Stimulated activated naive CD8-positive, alpha-beta T cell treated with anti-CD3 and anti-CD28 coated beads, Interleukin-15, amount 100 ng/mL, for 72 hours (primary cell): ENCODE measurements around the gene CXCL10.
"Not testable (repeated sequence)": the region's sequence is repeated elsewhere in the genome, so short reads cannot be mapped to it uniquely, and the experiment has no call there.

ENCODE experiments used
- ATAC-seq: fragments of 150-1000 bp; cut with Tn5 transposase; 2 replicates; pipeline ENCODE4 v1.10.0; 2021; ENCODE audit warnings: mild to moderate bottlenecking, moderate library complexity
- DNase-seq, 2 donors: peaks; one replicate each; pipeline ENCODE4 v3.0.0; 2021 to 2022
- H3K27ac Mint-ChIP-seq, 2 donors: one replicate each; pipeline ENCODE4 v1.8.0; 2022; ENCODE audit warnings: mild to moderate bottlenecking in 2 of 2, mixed read lengths in 2 of 2, moderate library complexity in 2 of 2
- H3K27me3 Mint-ChIP-seq: one replicate; pipeline ENCODE4 v1.8.0; 2022; ENCODE audit warnings: mixed read lengths
- H3K4me1 Mint-ChIP-seq: one replicate; pipeline ENCODE4 v1.8.0; 2022; ENCODE audit warnings: mild to moderate bottlenecking, mixed read lengths
- H3K4me3 Mint-ChIP-seq, 2 donors: one replicate each; pipeline ENCODE4 v1.8.0; 2022; ENCODE audit warnings: mild to moderate bottlenecking in 2 of 2, mixed read lengths in 2 of 2, moderate library complexity in 1 of 2
- H3K9me3 Mint-ChIP-seq, 2 donors: one replicate each; pipeline ENCODE4 v1.8.0; 2022; ENCODE audit warnings: mixed read lengths in 2 of 2

CXCL10 gene

DNA sequence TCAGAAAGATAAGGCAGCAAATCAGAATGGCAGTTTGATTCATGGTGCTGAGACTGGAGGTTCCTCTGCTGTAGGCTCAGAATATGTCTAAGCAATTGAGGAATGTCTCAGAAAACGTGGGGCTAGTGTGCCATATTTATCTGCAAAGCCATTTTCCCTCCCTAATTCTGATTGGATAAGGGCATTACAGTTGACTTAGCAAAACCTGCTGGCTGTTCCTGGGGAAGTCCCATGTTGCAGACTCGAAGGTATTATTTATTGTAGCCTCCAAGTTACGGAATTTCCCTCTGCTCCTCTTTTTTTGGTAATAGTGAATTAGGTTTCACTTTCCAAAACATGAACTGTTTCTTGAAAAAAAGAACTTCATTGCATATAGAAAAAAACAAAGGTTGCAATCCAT, at the start of gene CXCL10:
CXCL10 (minus strand) TSS at position 109 of the 400 bp plus-strand sequence; CDS start at position 43, 66 bp downstream.
- H3K4me3 Mint-ChIP-seq = peak within 1 kb of the TSS in 1 of 2 donors; percentile 21
- H3K27ac Mint-ChIP-seq = peak within 1 kb of the TSS; percentile 7 to 10
- ATAC-seq (no peak), DNase-seq (no peak)
- peaks cover 14% of the 10 kb centered on the region for H3K4me1 Mint-ChIP-seq
- peaks cover 11% of the 10 kb centered on the region for H3K27me3 Mint-ChIP-seq
- H3K9me3 Mint-ChIP-seq = no peaks in the 10 kb centered on the region

DNA sequence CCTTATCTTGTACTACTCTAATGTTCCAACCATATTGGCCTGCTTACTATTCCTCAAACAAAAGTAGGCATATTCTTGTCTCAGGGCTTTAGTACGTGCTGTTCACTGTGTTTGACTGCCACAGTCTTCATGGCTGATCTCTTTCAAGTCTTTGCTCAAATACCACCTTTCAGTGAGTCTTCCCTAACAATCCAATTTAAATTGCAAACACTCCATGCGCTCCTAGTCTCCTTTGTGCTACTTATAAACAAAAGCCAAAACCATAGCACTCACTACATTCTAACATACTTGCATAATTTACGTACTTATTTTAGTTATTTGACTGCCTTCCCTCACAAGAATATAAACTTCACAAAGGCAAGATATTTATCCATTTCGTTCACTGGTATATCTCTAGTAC, 49.5 kb upstream of the CXCL10 start:
- H3K4me1 Mint-ChIP-seq = no peaks in the 10 kb centered on the region
- ATAC-seq (no peak), DNase-seq (no peak)
- no peaks in the 10 kb centered on the region for H3K9me3 Mint-ChIP-seq
- no peaks in the 10 kb centered on the region for H3K27me3 Mint-ChIP-seq
- H3K27ac Mint-ChIP-seq = no peak overlapping the region
- H3K4me3 Mint-ChIP-seq = no peak overlapping the region

DNA sequence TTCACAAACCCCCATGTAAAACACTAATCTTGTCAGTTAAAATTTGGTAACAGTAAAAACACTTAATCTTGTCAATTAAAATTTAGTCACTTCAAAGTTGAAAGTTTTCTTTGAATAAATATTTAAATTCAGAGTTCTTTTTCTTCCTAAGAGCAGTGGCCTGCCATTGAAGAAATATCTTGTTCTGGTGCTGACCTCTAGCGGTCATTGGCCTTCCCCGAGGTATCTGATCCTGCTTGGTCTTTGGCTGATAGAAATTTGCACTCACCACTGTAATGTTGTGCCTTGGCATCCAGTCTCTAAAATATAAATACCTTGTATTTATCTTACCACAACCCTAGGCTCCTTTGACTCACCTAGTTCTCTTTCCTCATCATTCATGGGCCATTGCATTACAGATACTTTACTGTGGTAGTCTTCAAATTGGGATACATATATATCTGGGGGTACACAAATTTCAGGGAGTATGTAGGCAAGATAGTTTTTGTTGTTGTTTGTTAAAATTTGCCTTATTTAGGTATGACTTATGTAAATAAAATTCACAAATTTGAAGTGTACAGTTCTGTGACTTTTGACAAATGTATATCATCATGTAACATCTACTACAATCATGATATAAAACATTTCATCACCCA, 44.5 kb upstream of the CXCL10 start:
- peak; percentile 92 for ATAC-seq
- no peaks in the 10 kb centered on the region for H3K4me1 Mint-ChIP-seq
- no peak overlapping the region for H3K4me3 Mint-ChIP-seq
- DNase-seq = peak; percentile 57 to 69
- H3K27me3 Mint-ChIP-seq = peaks cover 7% of the 10 kb centered on the region
- H3K27ac Mint-ChIP-seq = no peak overlapping the region
- H3K9me3 Mint-ChIP-seq = no peaks in the 10 kb centered on the region

DNA sequence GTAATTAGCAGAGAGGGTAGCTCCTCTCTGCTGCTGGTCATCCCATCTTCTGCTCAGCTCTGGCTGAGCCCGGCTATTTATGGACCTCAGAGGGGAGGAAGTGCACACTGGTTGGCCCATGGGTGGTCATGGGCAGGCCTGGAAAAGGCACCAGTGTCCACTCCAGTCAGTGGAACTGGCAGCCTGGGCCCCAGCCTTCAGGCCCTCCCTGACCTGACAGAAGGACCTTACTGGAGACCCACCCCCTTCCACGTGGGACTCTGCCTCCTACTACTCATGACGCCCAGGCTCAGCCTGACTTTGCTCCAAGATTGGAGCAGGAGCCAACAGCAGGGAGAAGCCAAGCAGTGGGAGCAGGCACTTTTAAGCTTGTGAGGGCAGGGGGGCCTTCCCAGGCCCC, 43.2 kb upstream of the CXCL10 start:
- Mint-ChIP-seq H3K4me3 (no peak overlapping the region), H3K27ac (no peak overlapping the region), H3K9me3 (no peaks in the 10 kb centered on the region), H3K27me3 (peaks cover 11% of the 10 kb centered on the region), H3K4me1 (peaks cover 6% of the 10 kb centered on the region)
- ATAC-seq = no peak
- no peak for DNase-seq

DNA sequence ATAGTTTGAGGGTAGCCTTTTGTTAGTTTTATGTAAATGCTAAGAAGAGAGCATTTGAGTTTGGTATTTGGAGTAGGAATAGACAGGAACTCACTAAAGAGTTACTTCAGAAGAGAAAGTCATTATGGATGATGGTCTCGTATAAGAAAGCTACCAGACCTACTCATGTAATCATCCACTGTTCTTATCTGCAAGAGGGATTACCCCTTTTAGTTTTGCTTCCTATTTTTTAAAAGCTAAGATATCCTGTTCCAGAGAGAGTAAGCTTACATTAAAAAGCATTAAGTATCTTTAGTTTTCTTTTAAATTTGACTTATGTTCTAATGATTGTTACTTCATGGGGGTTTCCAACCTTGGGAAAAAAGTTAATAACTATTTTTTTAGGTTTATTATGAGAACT, 38.7 kb upstream of the CXCL10 start:
- peaks cover 18% of the 10 kb centered on the region for H3K27me3 Mint-ChIP-seq
- ATAC-seq (no peak), DNase-seq (no peak)
- peaks cover 43% of the 10 kb centered on the region for H3K4me1 Mint-ChIP-seq
- H3K27ac Mint-ChIP-seq = no peak overlapping the region
- H3K4me3 Mint-ChIP-seq = no peak overlapping the region
- H3K9me3 Mint-ChIP-seq = no peaks in the 10 kb centered on the region

DNA sequence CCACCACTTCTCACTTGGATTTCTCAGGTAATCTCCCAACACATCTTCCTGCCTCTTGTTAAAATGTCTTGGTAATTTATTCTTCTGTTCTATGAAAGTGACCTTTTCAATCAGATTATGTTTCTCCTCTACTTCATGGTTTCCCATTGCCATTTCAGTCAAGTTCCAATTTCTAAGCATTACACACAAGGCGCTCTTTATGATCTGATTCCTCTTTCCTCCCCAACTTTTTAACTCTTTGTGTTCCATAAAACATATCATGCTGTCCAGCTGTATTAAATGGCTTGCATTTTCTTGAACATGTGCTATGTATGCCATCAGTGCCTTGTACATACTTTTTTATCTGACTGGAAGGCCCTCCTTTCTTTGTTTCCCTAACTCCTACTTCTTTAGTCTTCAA, 38.1 kb upstream of the CXCL10 start:
- Mint-ChIP-seq H3K9me3 (no peaks in the 10 kb centered on the region), H3K27ac (no peak overlapping the region), H3K4me3 (no peak overlapping the region), H3K27me3 (peaks cover 21% of the 10 kb centered on the region), H3K4me1 (peaks cover 43% of the 10 kb centered on the region)
- DNase-seq (no peak), ATAC-seq (no peak)

DNA sequence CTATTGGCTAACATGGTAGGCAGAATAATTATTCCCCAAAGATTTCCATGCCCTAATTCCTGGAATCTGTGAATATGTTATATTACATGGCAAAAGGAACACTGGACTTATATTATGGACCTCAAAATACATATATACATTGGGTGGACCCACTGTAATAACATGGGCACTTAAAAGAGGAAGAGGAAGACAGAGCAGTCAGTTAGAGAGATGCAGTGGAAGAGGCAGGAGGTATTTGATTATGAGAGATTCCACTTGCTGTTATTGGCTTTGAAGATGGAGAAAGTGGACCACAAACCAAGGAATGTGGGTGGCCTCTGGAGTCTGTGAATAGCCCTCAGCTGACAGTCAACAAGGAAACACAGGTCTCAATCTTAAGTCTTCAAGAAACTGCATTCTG, 37.2 kb upstream of the CXCL10 start:
- no peak overlapping the region for H3K27ac Mint-ChIP-seq
- peaks cover 23% of the 10 kb centered on the region for H3K27me3 Mint-ChIP-seq
- H3K9me3 Mint-ChIP-seq = no peaks in the 10 kb centered on the region
- ATAC-seq (no peak), DNase-seq (no peak)
- H3K4me3 Mint-ChIP-seq = no peak overlapping the region
- peaks cover 46% of the 10 kb centered on the region for H3K4me1 Mint-ChIP-seq

DNA sequence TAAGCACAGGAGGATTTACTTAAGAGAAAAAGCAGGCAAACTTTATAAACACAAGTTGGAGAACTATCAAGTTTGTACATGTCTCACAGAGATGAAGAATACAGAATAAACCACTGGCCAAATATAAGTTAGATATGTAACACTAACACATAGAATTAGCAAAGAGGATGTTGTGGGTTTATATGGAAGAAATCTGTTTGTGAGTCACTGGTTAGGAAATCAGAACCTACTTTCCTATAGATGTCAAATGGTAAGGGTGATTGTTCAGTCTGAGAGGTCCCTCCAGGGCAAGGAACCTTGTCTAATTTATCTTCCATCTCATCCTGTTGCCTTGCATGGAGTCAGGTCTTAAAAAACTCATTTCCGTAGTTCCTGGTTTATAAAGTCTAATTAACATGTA, 36.5 kb upstream of the CXCL10 start:
- Mint-ChIP-seq H3K4me1 (peaks cover 54% of the 10 kb centered on the region), H3K27me3 (peaks cover 31% of the 10 kb centered on the region), H3K9me3 (no peaks in the 10 kb centered on the region), H3K27ac (no peak overlapping the region), H3K4me3 (peak overlapping the region in 1 of 2 donors; percentile 12)
- DNase-seq = no peak
- peak; percentile 60 for ATAC-seq

DNA sequence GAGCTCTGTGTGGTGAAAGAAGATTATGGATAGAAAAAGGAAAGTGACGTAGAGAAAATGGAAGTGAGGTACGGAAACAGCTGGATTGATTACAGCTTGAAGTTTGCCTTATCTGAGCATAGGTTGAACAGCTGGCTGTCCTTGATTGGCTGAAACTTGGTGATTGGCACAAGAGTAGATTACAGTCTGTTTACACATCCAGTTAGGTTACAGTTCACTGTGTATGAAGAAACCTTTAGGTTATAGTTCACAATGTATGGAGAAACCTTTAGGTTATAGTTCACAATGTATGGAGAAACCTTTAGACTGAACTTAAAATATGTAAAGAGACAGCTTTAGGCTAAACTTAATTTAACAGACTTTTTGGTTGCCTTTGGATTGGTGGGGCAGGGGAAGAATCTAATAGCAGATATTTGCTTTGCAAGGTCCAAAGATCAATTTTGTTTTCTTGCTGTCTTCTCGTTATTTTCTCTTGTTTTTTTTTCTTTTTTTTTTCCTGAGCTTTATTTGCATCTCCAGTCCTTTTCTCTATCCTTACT, 35.7 kb upstream of the CXCL10 start:
- no peak for DNase-seq
- Mint-ChIP-seq H3K9me3 (no peaks in the 10 kb centered on the region), H3K27ac (peak overlapping the region in 1 of 2 donors; percentile 30), H3K4me3 (peak overlapping the region in 1 of 2 donors; percentile 38), H3K27me3 (peaks cover 33% of the 10 kb centered on the region), H3K4me1 (peaks cover 55% of the 10 kb centered on the region)
- no peak for ATAC-seq

DNA sequence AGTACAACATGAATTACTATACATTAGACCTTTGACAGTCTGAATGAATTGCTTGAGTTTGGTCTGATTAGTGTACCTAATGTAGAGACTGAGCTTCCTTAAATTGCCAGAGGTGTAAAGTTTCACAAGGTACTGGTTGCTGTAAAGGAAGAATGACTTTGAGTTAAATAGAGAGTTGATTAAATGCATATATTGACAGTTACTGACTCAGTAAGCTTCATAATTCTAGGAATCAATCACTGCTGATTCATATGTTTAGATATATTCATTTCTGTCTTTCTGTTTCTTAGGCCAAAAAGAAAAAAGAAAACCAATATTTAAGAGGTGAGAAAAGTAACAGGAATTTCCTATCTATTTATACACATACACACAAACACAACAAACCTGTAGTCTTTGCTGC, 35.0 kb upstream of the CXCL10 start:
- Mint-ChIP-seq H3K4me3 (peak overlapping the region in 1 of 2 donors; percentile 38), H3K4me1 (peaks cover 55% of the 10 kb centered on the region), H3K9me3 (no peaks in the 10 kb centered on the region), H3K27me3 (peaks cover 38% of the 10 kb centered on the region), H3K27ac (no peak overlapping the region)
- DNase-seq (no peak), ATAC-seq (peak; percentile 79)

DNA sequence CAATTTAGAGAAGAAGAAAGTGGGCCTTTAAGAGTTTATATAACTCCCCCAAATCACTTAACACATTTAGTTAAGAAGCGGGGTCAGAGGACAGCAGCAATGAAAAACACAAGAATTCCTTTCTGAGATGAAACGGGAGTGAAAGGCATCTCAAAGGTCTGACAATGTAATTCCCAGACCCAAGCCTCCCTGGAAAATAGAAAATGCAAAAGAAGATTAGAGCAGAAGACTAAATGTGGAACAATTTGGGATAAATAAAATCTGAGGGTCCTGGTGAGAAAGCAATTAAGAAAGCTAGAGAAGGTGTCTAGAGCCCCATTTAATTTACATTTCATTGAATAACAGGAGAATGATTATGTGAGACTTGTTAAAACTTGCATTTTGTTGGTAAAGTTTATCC, 32.1 kb upstream of the CXCL10 start:
- peaks cover 27% of the 10 kb centered on the region for H3K27me3 Mint-ChIP-seq
- no peak for DNase-seq
- peak overlapping the region in 1 of 2 donors; percentile 13 for H3K4me3 Mint-ChIP-seq
- no peaks in the 10 kb centered on the region for H3K9me3 Mint-ChIP-seq
- H3K4me1 Mint-ChIP-seq = peaks cover 38% of the 10 kb centered on the region
- ATAC-seq = no peak
- H3K27ac Mint-ChIP-seq = peak overlapping the region in 1 of 2 donors; percentile 29

DNA sequence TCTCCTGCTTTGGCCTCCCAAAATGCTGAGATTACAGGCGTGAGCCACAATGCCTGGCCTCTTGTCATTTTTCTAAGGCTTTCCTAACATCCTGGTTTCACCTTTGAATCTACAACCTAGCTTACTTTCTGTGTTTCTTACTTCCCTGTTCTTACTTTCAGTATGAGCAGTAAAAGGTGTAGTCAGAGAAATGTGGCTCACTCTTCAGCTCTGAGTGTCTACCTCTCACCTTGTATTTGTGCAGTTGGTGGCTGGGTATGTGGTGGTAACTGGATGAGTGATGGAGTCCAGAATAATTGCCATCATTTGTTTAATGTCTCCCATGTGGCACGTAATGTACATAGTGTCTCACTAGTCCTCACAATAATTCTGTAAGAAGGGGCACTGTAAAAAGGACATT, 31.7 kb upstream of the CXCL10 start:
- DNase-seq (peak; percentile 24 to 61), ATAC-seq (peak; percentile 96)
- Mint-ChIP-seq H3K4me3 (peak overlapping the region in 1 of 2 donors; percentile 13), H3K27ac (peak overlapping the region in 1 of 2 donors; percentile 29), H3K9me3 (no peaks in the 10 kb centered on the region), H3K27me3 (peaks cover 27% of the 10 kb centered on the region), H3K4me1 (peaks cover 34% of the 10 kb centered on the region)

DNA sequence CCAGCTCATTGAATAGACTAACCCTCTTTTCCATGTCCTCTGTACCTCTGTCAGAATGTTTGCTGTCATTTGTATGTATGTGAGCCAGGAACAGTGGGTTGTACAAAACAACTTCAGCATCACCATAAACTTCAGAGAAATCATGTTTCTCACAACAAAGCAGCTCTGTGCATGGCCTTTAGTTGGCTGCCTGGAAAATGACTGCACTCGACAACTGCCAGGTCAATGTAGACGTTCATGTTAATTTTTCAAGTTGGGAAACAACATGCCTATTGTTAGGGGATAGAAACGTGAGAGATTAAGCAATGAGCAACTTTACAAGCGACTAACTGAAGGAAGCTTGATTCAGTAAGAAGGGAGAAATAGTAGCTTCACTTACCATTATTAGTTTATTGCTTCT, 30.4 kb upstream of the CXCL10 start:
- no peak for DNase-seq
- Mint-ChIP-seq H3K27ac (no peak overlapping the region), H3K9me3 (no peaks in the 10 kb centered on the region)

DNA sequence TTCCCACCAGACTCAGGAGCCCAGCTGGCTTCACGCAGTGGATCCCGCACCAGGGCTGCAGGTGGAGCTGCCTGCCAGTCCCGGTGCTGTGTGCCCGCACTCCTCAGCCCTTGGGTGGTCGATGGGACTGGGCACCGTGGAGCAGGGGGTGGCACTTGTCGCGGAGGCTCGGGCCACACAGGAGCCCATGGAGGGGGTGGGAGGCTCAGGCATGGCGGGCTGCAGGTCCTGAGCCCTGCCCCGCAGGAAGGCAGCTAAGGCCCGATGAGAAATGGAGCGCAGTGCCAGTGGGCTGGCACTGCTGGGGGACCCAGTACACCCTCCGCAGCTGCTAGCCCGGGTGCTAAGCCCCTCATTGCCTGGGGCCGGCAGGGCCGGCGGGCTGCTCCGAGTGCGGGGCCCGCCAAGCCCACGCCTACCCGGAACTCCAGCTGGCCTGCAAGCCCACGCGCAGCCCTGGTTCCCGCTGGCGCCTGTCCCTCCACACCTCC, 27.3 kb upstream of the CXCL10 start:
- H3K4me1 Mint-ChIP-seq = peaks cover 10% of the 10 kb centered on the region
- DNase-seq, H3K4me3 Mint-ChIP-seq, H3K9me3 Mint-ChIP-seq, ATAC-seq, H3K27ac Mint-ChIP-seq: not testable (repeated sequence)
- H3K27me3 Mint-ChIP-seq = peaks cover 16% of the 10 kb centered on the region

More for the DNA sequence above, 30.4 kb upstream of the CXCL10 start:
- Mint-ChIP-seq H3K4me3 (no peak overlapping the region), H3K27me3 (peaks cover 27% of the 10 kb centered on the region), H3K4me1 (peaks cover 21% of the 10 kb centered on the region)
- ATAC-seq = no peak

DNA sequence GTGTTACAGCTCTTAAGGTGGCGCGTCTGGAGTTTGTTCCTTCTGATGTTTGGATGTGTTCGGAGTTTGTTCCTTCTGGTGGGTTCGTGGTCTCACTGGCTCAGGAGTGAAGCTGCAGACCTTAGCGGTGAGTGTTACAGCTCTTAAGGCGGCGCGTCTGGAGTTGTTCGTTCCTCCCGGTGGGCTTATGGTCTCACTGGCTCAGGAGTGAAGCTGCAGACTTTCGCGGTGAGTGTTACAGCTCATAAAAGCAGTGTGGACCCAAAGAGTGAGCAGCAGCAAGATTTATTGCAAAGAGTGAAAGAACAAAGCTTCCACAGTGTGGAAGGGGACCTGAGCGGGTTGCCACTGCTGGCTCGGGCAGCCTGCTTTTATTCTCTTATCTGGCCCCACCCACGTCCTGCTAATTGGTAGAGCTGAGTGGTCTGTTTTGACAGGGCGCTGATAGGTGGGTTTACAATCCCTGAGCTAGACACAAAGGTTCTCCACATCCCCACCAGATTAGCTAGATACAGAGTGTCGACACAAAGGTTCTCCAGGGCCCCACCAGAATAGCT, 26.6 kb upstream of the CXCL10 start:
- H3K9me3 Mint-ChIP-seq, DNase-seq, H3K4me3 Mint-ChIP-seq, H3K27me3 Mint-ChIP-seq, H3K4me1 Mint-ChIP-seq, ATAC-seq: not testable (repeated sequence)
- H3K27ac Mint-ChIP-seq = peak overlapping the region in 1 of 2 donors; percentile 75

DNA sequence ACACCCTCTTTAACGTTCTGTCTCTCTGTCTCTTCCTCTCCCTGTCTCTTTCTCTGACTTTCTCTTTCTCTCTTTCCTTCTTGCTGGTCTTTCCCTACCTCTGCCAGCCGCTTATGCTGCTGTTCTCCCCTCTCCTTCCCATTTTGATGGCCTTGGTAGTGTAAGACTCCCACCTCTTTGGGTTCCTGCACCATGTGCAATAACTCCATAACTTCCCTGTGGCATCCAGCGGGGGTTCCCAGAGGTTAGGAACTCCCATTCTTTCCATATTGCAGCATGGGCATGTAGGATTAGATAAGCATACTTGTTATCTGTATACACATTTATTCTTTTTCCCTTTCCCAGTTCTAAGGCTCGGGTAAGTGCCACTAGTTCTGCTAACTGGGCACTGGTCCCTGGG, 21.4 kb upstream of the CXCL10 start:
- DNase-seq, H3K27ac Mint-ChIP-seq, H3K9me3 Mint-ChIP-seq, H3K27me3 Mint-ChIP-seq, H3K4me3 Mint-ChIP-seq, ATAC-seq: not testable (repeated sequence)
- peaks cover 17% of the 10 kb centered on the region for H3K4me1 Mint-ChIP-seq
